IMR-90 (cell line): ENCODE results near the gene TRAF6.

Source experiments
- CTCF ChIP-seq: conservative IDR thresholded peaks from 2 replicates; pipeline ENCODE4 v1.5.1; 2012; ENCODE audit warnings: mild to moderate bottlenecking, low read depth, low read length, improper control_type of control experiment
- MXI1 ChIP-seq: IDR thresholded peaks from 2 replicates; pipeline ENCODE4 v1.6.1; 2012; ENCODE audit warnings: low read depth, mild to moderate bottlenecking, low read length, moderate library complexity, borderline replicate concordance
- POLR2A ChIP-seq: IDR thresholded peaks from 2 replicates; pipeline ENCODE4 v1.6.1; 2012; ENCODE audit warnings: mild to moderate bottlenecking, low read depth, low read length

DNA sequence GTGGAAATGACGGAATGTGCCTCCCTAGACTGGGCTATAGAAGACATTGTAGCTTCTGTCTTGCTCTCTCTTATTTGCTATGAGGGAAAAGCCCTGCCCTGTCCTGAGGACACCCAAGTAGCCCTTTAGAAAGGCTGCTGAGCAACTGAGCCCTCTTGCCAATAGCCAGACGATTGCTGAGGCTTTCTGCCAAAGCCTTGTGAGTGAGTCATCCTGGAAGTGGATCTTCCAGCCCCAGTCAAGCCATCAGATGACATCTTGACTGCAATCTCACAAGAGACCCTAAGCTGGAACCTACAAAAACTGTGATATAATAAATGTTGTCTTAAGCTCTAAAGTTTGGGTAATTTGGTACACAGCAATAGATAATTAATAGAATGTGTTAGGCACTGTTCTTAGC lies 3.9 kb upstream of the TRAF6 start:
- TF ChIP-seq CTCF: no peak
- TF ChIP-seq MXI1: no peak
- TF ChIP-seq POLR2A: no peak
